ENCODE measurements around the gene SNRPB2. TPM values are rescaled to one million over a fixed set of nuclear protein-coding genes. Genes with fewer than 3 reads are reported as not detected.

SNRPB2 gene
- polyA plus RNA-seq, 12 donors = 63.3 to 123 (median 83.1) TPM; not detected in 1

GRCh38 chr20:16777126-16777525, 47.3 kb downstream of the SNRPB2 start:
- DNase-seq = peak; percentile 28

GRCh38 chr20:16778159-16778558, 48.3 kb downstream of the SNRPB2 start:
- no peak for DNase-seq

- no peak for DNase-seq
Observed at GRCh38 chr20:16781496-16781895, 51.7 kb downstream of the SNRPB2 start.

DNA sequence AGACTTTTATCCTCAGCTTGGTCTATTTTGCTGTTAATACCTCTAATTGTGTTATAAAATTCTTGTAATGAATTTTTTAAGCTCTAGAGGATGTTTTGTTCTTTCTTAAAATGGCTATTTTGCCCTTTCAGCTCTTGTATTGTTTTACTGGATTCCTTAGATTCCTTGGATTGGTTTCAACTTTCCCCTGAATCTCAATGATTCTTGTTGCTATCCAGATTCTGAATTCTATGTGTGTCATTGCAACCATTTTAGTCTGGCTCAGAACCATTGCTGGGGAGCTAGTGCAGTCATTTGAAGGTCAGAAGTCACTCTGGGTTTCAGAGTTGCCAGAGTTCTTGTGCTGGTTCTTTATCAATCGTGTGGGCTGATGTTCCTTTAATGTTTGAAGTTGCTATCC, 55.4 kb downstream of the SNRPB2 start:
- DNase-seq = no peak

Other genes with a start within 250 kb of the SNRPB2 start
- gene KIF16B, start 156.6 kb upstream of the SNRPB2 start, polyA plus RNA-seq (ENCODE audit: insufficient read length in 12 of 12) = 10 to 100 TPM in 10 of 12 donors, 1 to 10 TPM in 1, not detected in 1; 7.9 to 33.0 (median 22.5) TPM
- under 1 TPM in 6 of 12 donors, not detected in 6; 0.12 to 0.28 (median 0.19) TPM for gene OTOR, start 18.3 kb downstream of the SNRPB2 start, polyA plus RNA-seq (ENCODE audit: insufficient read length in 12 of 12)